Nephron (organoid): Measurements from ENCODE around the gene NAA30.

Experiments
- H3K27ac Mint-ChIP-seq, 3 experiments: 2 replicates each; pipeline ENCODE4 v1.8.0; 2020; ENCODE audit warnings: mixed read lengths in 3 of 3, mild to moderate bottlenecking in 2 of 3, moderate library complexity in 1 of 3
- H3K27me3 Mint-ChIP-seq: 2 replicates; pipeline ENCODE4 v1.8.0; 2021; ENCODE audit warnings: low read depth, mild to moderate bottlenecking, moderate library complexity, mixed read lengths
- H3K36me3 Mint-ChIP-seq: 2 replicates; pipeline ENCODE4 v1.8.0; 2020; ENCODE audit warnings: low read depth, mixed read lengths
- H3K4me1 Mint-ChIP-seq: 2 replicates; pipeline ENCODE4 v1.8.0; 2020; ENCODE audit warnings: mixed read lengths
- H3K4me3 Mint-ChIP-seq, 3 experiments: 2 replicates each; pipeline ENCODE4 v1.8.0; 2020; ENCODE audit warnings: mild to moderate bottlenecking in 3 of 3, mixed read lengths in 3 of 3, moderate library complexity in 2 of 3
- H3K9me3 Mint-ChIP-seq: 2 replicates; pipeline ENCODE4 v1.8.0; 2020; ENCODE audit warnings: mixed read lengths
- CTCF ChIP-seq, 3 experiments: fragments of 200-600 bp; sonication (generic); IDR thresholded peaks; one replicate each; pipeline ENCODE4 v1.5.0; 2021; ENCODE audit warnings: antibody characterized with exemption in 3 of 3; ENCODE audit not compliant: unreplicated experiment in 3 of 3

Gene NAA30

GRCh38 chr14:57378661-57379060 lies 11.7 kb upstream of the NAA30 start:
- Mint-ChIP-seq H3K4me3 (no peak overlapping the region), H3K9me3 (no peaks in the 10 kb centered on the region), H3K27ac (no peak overlapping the region), H3K36me3 (no peaks in the 10 kb centered on the region), H3K27me3 (no peaks in the 10 kb centered on the region), H3K4me1 (no peaks in the 10 kb centered on the region)
- peak in 1 of 3 experiments; percentile 17 for TF ChIP-seq CTCF (IDR thresholded peaks at IDR 0.05; ENCODE audit: unreplicated experiment in 3 of 3)

DNA sequence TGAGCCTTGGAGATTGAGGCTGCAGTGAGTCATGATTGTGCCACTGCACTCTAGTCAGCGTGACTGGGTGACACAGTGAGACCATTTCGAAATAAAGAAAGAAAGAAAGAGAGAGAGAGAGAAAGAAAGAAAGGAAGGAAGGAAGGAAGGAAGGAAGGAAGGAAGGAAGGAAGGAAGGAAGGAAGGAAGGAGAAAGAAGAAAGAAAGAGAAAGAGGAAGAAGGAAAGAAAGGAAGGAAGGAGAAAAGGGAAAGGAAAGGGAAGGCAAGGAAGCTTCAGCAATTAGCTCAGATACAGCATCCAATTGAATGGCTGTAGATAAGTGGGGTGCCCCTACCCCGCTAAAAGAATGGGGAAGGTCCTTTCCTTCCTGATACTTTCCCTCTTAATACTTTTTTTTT lies 9.5 kb upstream of the NAA30 start:
- no peak overlapping the region for H3K27ac Mint-ChIP-seq
- no peaks in the 10 kb centered on the region for H3K9me3 Mint-ChIP-seq
- H3K4me1 Mint-ChIP-seq, result no peaks in the 10 kb centered on the region
- no peak for TF ChIP-seq CTCF (IDR thresholded peaks at IDR 0.05; ENCODE audit: unreplicated experiment in 3 of 3)
- peaks cover under 1% of the 10 kb centered on the region for H3K27me3 Mint-ChIP-seq
- H3K4me3 Mint-ChIP-seq, result no peak overlapping the region
- H3K36me3 Mint-ChIP-seq, result no peaks in the 10 kb centered on the region

- Mint-ChIP-seq H3K9me3 (no peaks in the 10 kb centered on the region), H3K4me3 (no peak overlapping the region), H3K27me3 (peaks cover 6% of the 10 kb centered on the region), H3K36me3 (no peaks in the 10 kb centered on the region), H3K4me1 (no peaks in the 10 kb centered on the region), H3K27ac (no peak overlapping the region)
- TF ChIP-seq CTCF (IDR thresholded peaks at IDR 0.05; ENCODE audit: unreplicated experiment in 3 of 3), result no peak
These were observed 8.1 kb upstream of the NAA30 start for GRCh38 chr14:57382283-57382682.

DNA sequence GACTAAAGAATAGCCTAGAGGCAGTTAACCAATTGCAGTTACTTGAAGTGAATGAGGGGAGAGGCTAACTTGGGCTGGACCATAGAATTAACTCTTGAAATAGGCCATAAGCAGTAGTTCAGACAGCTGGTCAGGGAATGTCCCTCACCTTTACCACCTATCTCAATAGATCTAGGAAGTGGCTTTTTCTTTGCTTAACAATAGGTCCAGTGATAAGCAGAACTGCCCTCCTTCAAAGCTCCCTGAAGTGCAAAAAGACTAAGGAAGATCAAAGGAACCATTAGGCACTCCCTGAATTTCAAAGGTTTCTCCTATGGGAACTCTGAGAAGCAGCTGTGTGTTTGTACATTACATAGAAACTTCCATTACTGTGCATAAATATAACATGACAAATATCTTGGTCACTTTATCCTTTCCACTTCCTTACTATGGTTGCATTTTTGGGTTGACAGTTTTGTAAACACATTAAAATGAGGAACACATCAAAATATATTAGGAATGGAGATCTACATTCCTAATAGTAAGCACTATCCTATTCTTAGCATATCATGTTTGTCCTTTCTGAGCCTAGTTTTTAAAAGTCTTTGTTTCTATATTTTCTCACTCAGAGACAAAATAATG lies 7.2 kb upstream of the NAA30 start:
- no peak for TF ChIP-seq CTCF (IDR thresholded peaks at IDR 0.05; ENCODE audit: unreplicated experiment in 3 of 3)
- Mint-ChIP-seq H3K36me3 (no peaks in the 10 kb centered on the region), H3K4me1 (no peaks in the 10 kb centered on the region), H3K27me3 (peaks cover 6% of the 10 kb centered on the region), H3K27ac (no peak overlapping the region), H3K9me3 (no peaks in the 10 kb centered on the region), H3K4me3 (no peak overlapping the region)

DNA sequence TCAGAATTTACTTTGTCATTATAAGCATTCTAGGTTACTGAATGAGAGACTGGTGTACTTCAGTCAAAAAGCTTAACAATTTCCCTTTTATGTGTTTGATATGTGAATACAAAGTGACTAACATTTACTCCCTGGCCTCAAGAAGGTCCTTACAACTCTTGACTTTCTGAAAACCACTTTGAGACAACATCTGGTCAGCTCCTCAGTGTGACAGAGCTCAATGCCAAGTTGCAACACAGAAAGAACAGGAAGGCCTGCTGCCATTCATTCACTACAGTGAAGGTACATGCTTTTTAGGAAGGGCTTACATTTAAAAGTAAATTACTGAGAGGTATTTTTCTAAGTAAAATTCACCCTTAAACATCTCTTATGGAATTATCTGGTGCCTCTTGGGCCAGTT lies 2.3 kb upstream of the NAA30 start:
- peaks cover 4% of the 10 kb centered on the region for H3K36me3 Mint-ChIP-seq
- peaks cover 6% of the 10 kb centered on the region for H3K27me3 Mint-ChIP-seq
- no peak for TF ChIP-seq CTCF (IDR thresholded peaks at IDR 0.05; ENCODE audit: unreplicated experiment in 3 of 3)
- no peaks in the 10 kb centered on the region for H3K9me3 Mint-ChIP-seq
- no peak overlapping the region for H3K27ac Mint-ChIP-seq
- H3K4me1 Mint-ChIP-seq, result peaks cover 24% of the 10 kb centered on the region
- peak overlapping the region in 2 of 3 experiments; percentile 64 to 95 for H3K4me3 Mint-ChIP-seq

GRCh38 chr14:57389646-57390036 lies 745 bp upstream of the NAA30 start:
- H3K9me3 Mint-ChIP-seq, result no peaks in the 10 kb centered on the region
- H3K36me3 Mint-ChIP-seq, result peaks cover 13% of the 10 kb centered on the region
- H3K4me1 Mint-ChIP-seq, result peaks cover 38% of the 10 kb centered on the region
- TF ChIP-seq CTCF (IDR thresholded peaks at IDR 0.05; ENCODE audit: unreplicated experiment in 3 of 3), result no peak
- peak overlapping the region; percentile 92 to 95 (median 94) for H3K4me3 Mint-ChIP-seq
- H3K27ac Mint-ChIP-seq, result peak overlapping the region; percentile 86 to 95 (median 94)
- H3K27me3 Mint-ChIP-seq, result peaks cover 6% of the 10 kb centered on the region
